ENCODE measurements around the gene PXDC1. TPM values are rescaled to one million over a fixed set of nuclear protein-coding genes. Genes with fewer than 3 reads are reported as not detected.
A peak's percentile ranks its signal among the peaks of the same experiment; 100 is the strongest.

PXDC1 gene
- total and polyA plus RNA-seq, 7 donors: 9.8 to 32.0 (median 22.5) TPM

DNA sequence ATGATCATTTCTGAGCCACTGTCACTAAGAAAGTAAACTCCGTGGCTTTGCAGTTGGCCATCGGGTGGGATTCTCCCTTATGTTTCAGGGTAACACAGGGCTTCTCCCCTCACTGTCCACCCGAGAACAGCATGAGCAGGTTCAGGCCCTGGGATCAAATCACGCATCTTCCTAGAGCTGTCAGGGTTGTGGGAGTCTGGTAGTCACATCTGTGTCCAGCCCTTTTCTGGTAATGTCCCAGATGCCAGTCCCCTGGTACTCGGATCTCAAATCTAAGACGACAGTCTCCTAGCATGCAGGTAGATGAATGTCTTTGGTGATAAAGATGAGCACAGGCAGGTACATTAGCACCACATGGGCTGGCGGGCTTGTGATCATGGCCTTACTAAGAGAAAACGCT lies 4.8 kb downstream of the PXDC1 start:
- DNase-seq (no peak), ATAC-seq (no peak)
- TF ChIP-seq CTCF (IDR thresholded peaks at IDR 0.05): no peak
- WGBS, 3 donors: 79 to 88% (median 86%) methylated on average over 8 of the region's 8 CpGs
- Histone ChIP-seq H3K4me3 (peak overlapping the region; percentile 13), H3K27me3 (ENCODE audit: insufficient read depth in 3 of 3, low read length in 2 of 3) (no peaks in the 10 kb centered on the region), H3K9me3 (no peaks in the 10 kb centered on the region), H3K4me1 (peaks cover 80% of the 10 kb centered on the region), H3K27ac (peak overlapping the region; percentile 91), H3K36me3 (ENCODE audit: insufficient read depth in 1 of 2, low read depth in 1 of 2) (no peaks in the 10 kb centered on the region)
- intact Hi-C loops (cut with DNase I): loop anchor here (5.0 to 10.0 kb wide), 3 partner anchors 96 to 388 kb away; partner anchors contain the start of gene ECI2 (in 1 of the 2)

- peak overlapping the region; percentile 91 for H3K27ac ChIP-seq
- TF ChIP-seq CTCF (IDR thresholded peaks at IDR 0.05): no peak
- DNase-seq (peak; percentile 51 to 77), ATAC-seq (peak; percentile 57 to 77 (median 70))
- no peaks in the 10 kb centered on the region for H3K9me3 ChIP-seq
- H3K27me3 ChIP-seq (ENCODE audit: insufficient read depth in 3 of 3, low read length in 2 of 3): no peaks in the 10 kb centered on the region
- intact Hi-C loops (cut with DNase I): loop anchor here (5.0 to 10.0 kb wide), 3 partner anchors 96 to 389 kb away; partner anchors contain the start of gene ECI2 (in 1 of the 2)
- H3K4me1 ChIP-seq: peaks cover 85% of the 10 kb centered on the region
- H3K4me3 ChIP-seq: peak overlapping the region; percentile 13
- no peaks in the 10 kb centered on the region for H3K36me3 ChIP-seq (ENCODE audit: insufficient read depth in 1 of 2, low read depth in 1 of 2)
- WGBS, 3 donors: 24 to 40% (median 37%) methylated on average over 11 of the region's 11 CpGs
Observed at GRCh38 chr6:3746119-3746691, 5.3 kb downstream of the PXDC1 start.

- ATAC-seq (no peak), DNase-seq (no peak)
- peak overlapping the region; percentile 91 for H3K27ac ChIP-seq
- H3K27me3 ChIP-seq (ENCODE audit: insufficient read depth in 3 of 3, low read length in 2 of 3): no peaks in the 10 kb centered on the region
- H3K36me3 ChIP-seq (ENCODE audit: insufficient read depth in 1 of 2, low read depth in 1 of 2): no peaks in the 10 kb centered on the region
- H3K9me3 ChIP-seq: no peaks in the 10 kb centered on the region
- 77 to 87% (median 79%) methylated on average over 4 of the region's 4 CpGs for WGBS, 3 donors
- intact Hi-C loops (cut with DNase I): loop anchor here (5.0 to 10.0 kb wide), 3 partner anchors 97 to 389 kb away; partner anchors contain the start of gene ECI2 (in 1 of the 2)
- H3K4me1 ChIP-seq: peaks cover 91% of the 10 kb centered on the region
- TF ChIP-seq CTCF (IDR thresholded peaks at IDR 0.05): no peak
- peak overlapping the region; percentile 13 for H3K4me3 ChIP-seq
Observed at GRCh38 chr6:3745566-3746118, 5.9 kb downstream of the PXDC1 start.

DNA sequence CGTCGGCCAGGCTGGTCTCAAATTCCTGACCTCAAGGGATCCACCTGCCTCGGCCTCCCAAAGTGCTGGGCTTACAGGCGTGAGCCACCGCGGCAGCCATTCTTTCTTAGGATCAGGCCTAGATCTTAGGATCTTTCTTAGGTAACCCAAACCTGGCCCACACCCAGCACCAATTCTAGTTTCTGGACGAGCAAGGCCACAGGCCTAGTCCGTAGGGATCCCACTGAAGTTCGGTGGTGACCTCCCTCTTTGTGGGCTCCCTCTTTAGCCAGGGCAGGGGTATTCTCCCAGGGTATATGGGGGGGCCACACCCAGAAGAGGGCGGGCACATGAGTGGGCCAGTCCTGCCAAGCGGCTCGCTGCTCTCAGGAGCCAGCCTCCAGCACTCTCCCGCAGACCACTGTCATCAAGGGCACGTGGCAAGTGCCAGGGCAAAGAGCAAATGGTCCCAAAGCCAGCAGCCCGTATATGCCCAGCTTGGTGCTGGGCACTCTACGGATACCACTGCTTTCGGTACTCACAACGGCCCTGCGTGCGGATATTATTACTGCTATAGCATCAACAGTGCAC lies 6.5 kb downstream of the PXDC1 start:
- peak overlapping the region; percentile 91 for H3K27ac ChIP-seq
- H3K36me3 ChIP-seq (ENCODE audit: insufficient read depth in 1 of 2, low read depth in 1 of 2): no peaks in the 10 kb centered on the region
- no peak for TF ChIP-seq CTCF (IDR thresholded peaks at IDR 0.05)
- no peak for ATAC-seq
- no peak overlapping the region for H3K4me3 ChIP-seq
- peaks cover 91% of the 10 kb centered on the region for H3K4me1 ChIP-seq
- H3K9me3 ChIP-seq: no peaks in the 10 kb centered on the region
- intact Hi-C loops (cut with DNase I): loop anchor here (5.0 to 10.0 kb wide), 7 partner anchors 97 to 390 kb away; partner anchors contain the start of gene ECI2 (in 1 of the 2)
- WGBS, 3 donors: 82 to 89% (median 85%) methylated on average over 20 of the region's 20 CpGs
- no peak for DNase-seq
- no peaks in the 10 kb centered on the region for H3K27me3 ChIP-seq (ENCODE audit: insufficient read depth in 3 of 3, low read length in 2 of 3)
